GM19035 (cell line): ENCODE results near the gene ARL5B.
A peak's percentile ranks its signal among the peaks of the same experiment; 100 is the strongest.
"Not testable (repeated sequence)": the region's sequence is repeated elsewhere in the genome, so short reads cannot be mapped to it uniquely, and the experiment has no call there.

Experiments used
- ATAC-seq: cut with Tn5 transposase; IDR thresholded peaks from one replicate; pipeline ENCODE4 v1.9.1; 2021; ENCODE audit not compliant: unreplicated experiment

The ARL5B gene

GRCh38 chr10:18659125-18659818 lies at the start of gene ARL5B:
TSS of gene ARL5B (plus strand) at chr10:18659431. CDS start at chr10:18659638, 207 bp downstream.
- peak; percentile 85 for ATAC-seq

GRCh38 chr10:18610517-18610916 lies 48.7 kb upstream of the ARL5B start:
- no peak for ATAC-seq

GRCh38 chr10:18611168-18611567 lies 48.1 kb upstream of the ARL5B start:
- no peak for ATAC-seq

- no peak for ATAC-seq
Observed at GRCh38 chr10:18615618-18616017, 43.6 kb upstream of the ARL5B start.

GRCh38 chr10:18616337-18616736 lies 42.9 kb upstream of the ARL5B start:
- ATAC-seq: no peak

GRCh38 chr10:18619016-18619415 lies 40.2 kb upstream of the ARL5B start:
- no peak for ATAC-seq

GRCh38 chr10:18620856-18621255 lies 38.4 kb upstream of the ARL5B start:
- no peak for ATAC-seq

- not testable (repeated sequence) for ATAC-seq
Observed at GRCh38 chr10:18623671-18624070, 35.6 kb upstream of the ARL5B start.

- ATAC-seq: no peak
Observed at GRCh38 chr10:18625886-18626285, 33.3 kb upstream of the ARL5B start.

GRCh38 chr10:18627452-18628018 lies 31.7 kb upstream of the ARL5B start:
- ATAC-seq: not testable (repeated sequence)

- ATAC-seq: not testable (repeated sequence)
Observed at GRCh38 chr10:18632500-18632899, 26.7 kb upstream of the ARL5B start.

GRCh38 chr10:18635995-18636394 lies 23.2 kb upstream of the ARL5B start:
- ATAC-seq: no peak

GRCh38 chr10:18637400-18637799 lies 21.8 kb upstream of the ARL5B start:
- ATAC-seq: not testable (repeated sequence)

- ATAC-seq: not testable (repeated sequence)
Observed at GRCh38 chr10:18639719-18640118, 19.5 kb upstream of the ARL5B start.

- no peak for ATAC-seq
Observed at GRCh38 chr10:18647151-18647550, 12.1 kb upstream of the ARL5B start.

- ATAC-seq: no peak
Observed at GRCh38 chr10:18647945-18648344, 11.3 kb upstream of the ARL5B start.

- ATAC-seq: no peak
Observed at GRCh38 chr10:18649364-18649959, 9.8 kb upstream of the ARL5B start.

GRCh38 chr10:18650404-18650997 lies 8.7 kb upstream of the ARL5B start:
- ATAC-seq: no peak

- peak; percentile 95 for ATAC-seq
Observed at GRCh38 chr10:18651324-18652007, 7.8 kb upstream of the ARL5B start, which contains the start of gene NSUN6. TSS of gene NSUN6 (minus strand) at chr10:18651587. CDS start at chr10:18651203, 384 bp downstream.

- no peak for ATAC-seq
Observed at GRCh38 chr10:18653112-18653511, 6.1 kb upstream of the ARL5B start.

- no peak for ATAC-seq
Observed at GRCh38 chr10:18656724-18657123, 2.5 kb upstream of the ARL5B start.
